Measurements from ENCODE around the gene ARHGAP44. TPM values are rescaled to one million over a fixed set of nuclear protein-coding genes. Genes with fewer than 3 reads are reported as not detected.

ARHGAP44 gene
- polyA plus RNA-seq, 1 donor (not counting 4 experiments of a cell fraction or from before 2014, with no cell fraction given) = 2.2 TPM

- H3K79me2 ChIP-seq (ENCODE audit: control insufficient read depth, insufficient read depth, low read length) = no peaks in the 10 kb centered on the region
- TF ChIP-seq CTCF (optimal IDR thresholded peaks at IDR 0.05 in 1 of 3, IDR thresholded peaks at IDR 0.05 in 1 of 3, conservative IDR thresholded peaks at IDR 0.05 in 1 of 3; ENCODE audit: extremely low read depth in 1 of 3, insufficient read depth in 2 of 3, low read length in 3 of 3) (no peak), EZH2 (IDR thresholded peaks at IDR 0.05; ENCODE audit: low read length) (no peak)
- no peaks in the 10 kb centered on the region for H3K4me1 ChIP-seq (ENCODE audit: control insufficient read depth, extremely low read depth, insufficient read depth, low read length)
- H3K27ac ChIP-seq (ENCODE audit: control insufficient read depth, insufficient read depth, low read length) = no peak overlapping the region
- H3K9me3 ChIP-seq (ENCODE audit: control insufficient read depth, low read depth, low read length) = no peaks in the 10 kb centered on the region
- H3K9ac ChIP-seq (ENCODE audit: control insufficient read depth, extremely low read depth, insufficient read depth, low read length) = no peak overlapping the region
- H3K9me1 ChIP-seq (ENCODE audit: control insufficient read depth, extremely low read depth, insufficient read depth, low read length) = no peaks in the 10 kb centered on the region
- no peak overlapping the region for H3K4me3 ChIP-seq (ENCODE audit: control insufficient read depth in 2 of 3, extremely low read depth in 1 of 3, insufficient read depth in 2 of 3, low read depth in 1 of 3, low read length in 3 of 3)
- no peak for DNase-seq (ENCODE audit: low read depth, low spot score)
- dilution Hi-C loops (cut with MboI; ENCODE audit: extremely low pct_ligation_motif_present, low sequenced_read_pairs) = loop anchor here (25.0 kb wide), 1 partner anchor 779 kb away; no protein-coding TSS in a partner anchor
- H3K4me2 ChIP-seq (ENCODE audit: control insufficient read depth, extremely low read depth, insufficient read depth, low read depth, low read length) = no peak overlapping the region
- H3K27me3 ChIP-seq (ENCODE audit: control insufficient read depth, extremely low read depth, insufficient read depth, low read length) = no peaks in the 10 kb centered on the region
- no peaks in the 10 kb centered on the region for H4K20me1 ChIP-seq (ENCODE audit: control insufficient read depth, extremely low read depth, insufficient read depth, low read length)
- no peak for FAIRE-seq
- no peak overlapping the region for H2AFZ ChIP-seq (ENCODE audit: control insufficient read depth, low read length)
- no peaks in the 10 kb centered on the region for H3K36me3 ChIP-seq (ENCODE audit: control insufficient read depth in 2 of 2, extremely low read depth in 1 of 2, insufficient read depth in 2 of 2, low read length in 2 of 2)
Observed at GRCh38 chr17:12966413-12966812, 177.1 kb downstream of the ARHGAP44 start.

GRCh38 chr17:12967962-12968361 is 178.7 kb downstream of the ARHGAP44 start:
- dilution Hi-C loops (cut with MboI; ENCODE audit: extremely low pct_ligation_motif_present, low sequenced_read_pairs) = loop anchor here (25.0 kb wide), 1 partner anchor 781 kb away; no protein-coding TSS in a partner anchor

More at GRCh38 chr17:12967962-12968361, 178.7 kb downstream of the ARHGAP44 start:
- no peak overlapping the region for H3K4me3 ChIP-seq (ENCODE audit: control insufficient read depth in 2 of 3, extremely low read depth in 1 of 3, insufficient read depth in 2 of 3, low read depth in 1 of 3, low read length in 3 of 3)
- no peak for DNase-seq (ENCODE audit: low read depth, low spot score)
- no peak overlapping the region for H3K9ac ChIP-seq (ENCODE audit: control insufficient read depth, extremely low read depth, insufficient read depth, low read length)
- H3K79me2 ChIP-seq (ENCODE audit: control insufficient read depth, insufficient read depth, low read length) = no peaks in the 10 kb centered on the region
- TF ChIP-seq CTCF (optimal IDR thresholded peaks at IDR 0.05 in 1 of 3, IDR thresholded peaks at IDR 0.05 in 1 of 3, conservative IDR thresholded peaks at IDR 0.05 in 1 of 3; ENCODE audit: extremely low read depth in 1 of 3, insufficient read depth in 2 of 3, low read length in 3 of 3) (no peak), EZH2 (IDR thresholded peaks at IDR 0.05; ENCODE audit: low read length) (no peak)
- H3K27ac ChIP-seq (ENCODE audit: control insufficient read depth, insufficient read depth, low read length) = no peak overlapping the region
- H3K9me3 ChIP-seq (ENCODE audit: control insufficient read depth, low read depth, low read length) = no peaks in the 10 kb centered on the region
- no peaks in the 10 kb centered on the region for H3K36me3 ChIP-seq (ENCODE audit: control insufficient read depth in 2 of 2, extremely low read depth in 1 of 2, insufficient read depth in 2 of 2, low read length in 2 of 2)
- no peaks in the 10 kb centered on the region for H3K4me1 ChIP-seq (ENCODE audit: control insufficient read depth, extremely low read depth, insufficient read depth, low read length)
- H4K20me1 ChIP-seq (ENCODE audit: control insufficient read depth, extremely low read depth, insufficient read depth, low read length) = no peaks in the 10 kb centered on the region
- H3K4me2 ChIP-seq (ENCODE audit: control insufficient read depth, extremely low read depth, insufficient read depth, low read depth, low read length) = no peak overlapping the region
- no peaks in the 10 kb centered on the region for H3K27me3 ChIP-seq (ENCODE audit: control insufficient read depth, extremely low read depth, insufficient read depth, low read length)
- FAIRE-seq = no peak
- H2AFZ ChIP-seq (ENCODE audit: control insufficient read depth, low read length) = no peak overlapping the region
- H3K9me1 ChIP-seq (ENCODE audit: control insufficient read depth, extremely low read depth, insufficient read depth, low read length) = no peaks in the 10 kb centered on the region
